Measurements from ENCODE around the gene CD47.

CD47 gene

DNA sequence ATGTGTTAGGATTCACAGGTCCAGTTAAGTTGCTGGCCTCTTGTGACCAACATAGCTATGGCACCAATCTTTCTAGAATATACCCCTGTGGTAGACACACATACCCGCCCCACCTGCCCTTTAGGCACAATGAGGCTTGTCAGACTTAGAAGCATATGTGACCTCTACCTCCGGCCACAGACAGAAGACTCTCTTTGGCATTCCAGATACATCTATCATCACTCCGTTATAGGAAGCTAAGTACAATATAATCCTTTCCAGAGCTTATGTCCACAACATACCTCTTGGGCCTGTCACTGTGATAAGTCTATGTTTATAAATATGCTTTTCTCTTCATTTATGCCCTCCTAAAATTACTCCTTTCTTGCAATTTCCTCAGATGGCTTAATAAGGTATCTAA lies 39.8 kb downstream of the CD47 start:
- DNase-seq (ENCODE audit: low read depth), result peak; percentile 83

DNA sequence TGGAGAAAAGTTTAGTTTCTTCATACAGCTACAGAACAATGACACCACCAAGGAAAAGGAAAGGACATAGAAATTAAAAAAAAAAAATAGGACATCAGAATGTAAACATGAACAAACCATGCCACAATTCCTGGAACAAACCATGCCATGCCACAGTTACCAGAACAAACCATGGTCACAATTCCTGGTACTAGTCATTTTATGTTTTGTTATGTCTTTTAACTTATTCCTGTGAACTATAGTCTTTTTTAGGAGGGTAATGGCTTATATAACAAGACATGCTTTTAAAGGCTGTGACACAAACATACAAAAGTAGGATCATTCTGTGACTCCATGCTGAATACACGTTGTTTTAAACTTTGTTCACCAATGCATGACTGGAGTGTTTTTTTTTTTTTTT lies 42.8 kb downstream of the CD47 start:
- no peak for DNase-seq (ENCODE audit: low read depth)

DNA sequence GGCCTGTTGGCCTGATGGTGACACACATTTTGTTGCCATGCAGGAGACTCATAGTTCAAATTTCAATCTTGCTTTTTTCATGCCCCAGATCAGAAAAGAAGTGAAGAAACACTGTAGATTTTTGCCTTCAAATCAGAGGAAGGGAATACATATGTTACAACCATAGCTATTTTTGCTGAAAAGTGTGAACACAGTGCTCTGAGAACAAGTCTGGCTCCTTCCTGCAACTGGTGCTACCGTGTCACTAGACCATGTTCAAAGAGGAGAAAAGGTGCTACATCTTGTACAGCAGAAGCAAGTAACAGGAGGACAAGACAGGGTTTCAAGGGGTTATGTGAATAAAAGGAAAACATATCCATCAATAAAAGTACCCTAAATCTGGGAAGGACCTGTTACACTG lies 44.6 kb downstream of the CD47 start:
- no peak for DNase-seq (ENCODE audit: low read depth)

DNA sequence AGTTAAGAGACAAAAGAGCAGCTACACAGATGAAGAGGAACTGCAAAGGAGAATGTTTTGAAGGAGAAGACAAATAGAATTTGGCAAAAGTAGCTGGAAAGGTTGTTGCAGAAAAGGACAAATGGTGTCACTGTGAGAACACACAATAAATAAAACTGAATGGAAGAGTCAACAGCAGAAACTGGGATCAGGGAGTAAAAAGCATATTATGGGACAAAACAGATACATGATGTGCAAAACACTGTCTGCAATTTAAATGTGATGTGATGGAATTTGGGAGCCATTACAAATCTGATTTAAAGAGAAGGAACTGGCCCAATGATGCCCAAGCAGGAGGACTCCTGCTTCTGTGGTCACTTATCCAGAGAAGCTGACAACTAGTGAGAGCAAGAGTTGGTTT lies 46.1 kb downstream of the CD47 start:
- DNase-seq (ENCODE audit: low read depth), result no peak

DNA sequence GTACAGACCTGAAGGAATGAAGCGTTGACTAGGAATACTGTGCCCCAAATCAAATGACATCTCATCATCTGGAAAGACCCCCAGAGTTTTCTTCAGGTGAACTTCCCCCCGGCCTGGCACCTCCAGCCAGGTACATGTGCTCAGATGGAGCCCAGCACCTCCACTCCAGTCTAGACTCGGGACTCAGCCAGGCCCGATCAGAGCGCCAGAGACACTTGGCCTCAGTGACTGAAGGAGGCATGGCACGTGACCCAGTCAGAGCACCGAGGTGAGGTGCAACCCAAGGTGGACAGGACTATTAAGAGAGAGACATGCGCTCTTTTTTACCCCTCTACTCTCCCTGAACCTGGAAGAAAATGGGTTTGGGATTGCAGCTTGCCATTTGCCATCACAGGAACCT lies 48.5 kb downstream of the CD47 start:
- no peak for DNase-seq (ENCODE audit: low read depth)

DNA sequence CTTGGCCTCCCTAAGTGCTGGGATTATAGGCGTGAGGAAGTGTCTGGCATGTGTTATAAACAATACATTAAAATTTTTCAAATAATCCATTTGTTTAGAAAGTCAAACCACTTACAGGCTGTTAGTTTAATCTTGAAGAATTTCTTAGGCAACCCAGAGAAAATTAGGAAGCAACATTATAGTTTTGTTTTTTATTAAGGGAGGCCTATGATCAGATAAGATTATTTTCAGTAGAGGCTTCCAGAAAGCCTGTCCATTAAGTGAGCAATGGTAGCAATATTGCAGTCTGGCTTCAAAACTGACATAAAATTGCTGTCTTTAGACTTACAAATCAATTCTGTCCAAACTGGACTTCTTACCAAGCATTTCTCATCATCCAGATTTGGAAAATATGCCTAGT lies 49.6 kb downstream of the CD47 start:
- DNase-seq (ENCODE audit: low read depth), result no peak

DNA sequence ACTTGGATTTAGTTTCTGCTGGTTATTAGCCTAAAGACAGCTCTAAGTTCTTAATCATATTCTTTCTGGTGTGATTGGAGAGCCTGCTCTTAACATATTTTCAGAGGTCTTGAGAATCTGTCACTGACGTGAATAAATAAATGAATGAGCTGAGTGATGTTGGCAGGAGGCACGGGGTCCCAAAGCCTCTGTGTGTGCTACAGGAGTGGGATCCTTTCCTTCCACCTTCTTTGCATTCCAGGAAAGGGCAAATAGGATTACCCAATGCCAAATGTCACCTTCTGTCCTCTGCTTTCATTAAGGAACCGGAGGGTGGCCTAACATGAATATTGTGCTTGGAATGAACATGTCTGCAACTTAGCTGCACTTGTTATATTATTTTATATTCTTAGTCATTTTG lies 53.1 kb downstream of the CD47 start:
- no peak for DNase-seq (ENCODE audit: low read depth)

DNA sequence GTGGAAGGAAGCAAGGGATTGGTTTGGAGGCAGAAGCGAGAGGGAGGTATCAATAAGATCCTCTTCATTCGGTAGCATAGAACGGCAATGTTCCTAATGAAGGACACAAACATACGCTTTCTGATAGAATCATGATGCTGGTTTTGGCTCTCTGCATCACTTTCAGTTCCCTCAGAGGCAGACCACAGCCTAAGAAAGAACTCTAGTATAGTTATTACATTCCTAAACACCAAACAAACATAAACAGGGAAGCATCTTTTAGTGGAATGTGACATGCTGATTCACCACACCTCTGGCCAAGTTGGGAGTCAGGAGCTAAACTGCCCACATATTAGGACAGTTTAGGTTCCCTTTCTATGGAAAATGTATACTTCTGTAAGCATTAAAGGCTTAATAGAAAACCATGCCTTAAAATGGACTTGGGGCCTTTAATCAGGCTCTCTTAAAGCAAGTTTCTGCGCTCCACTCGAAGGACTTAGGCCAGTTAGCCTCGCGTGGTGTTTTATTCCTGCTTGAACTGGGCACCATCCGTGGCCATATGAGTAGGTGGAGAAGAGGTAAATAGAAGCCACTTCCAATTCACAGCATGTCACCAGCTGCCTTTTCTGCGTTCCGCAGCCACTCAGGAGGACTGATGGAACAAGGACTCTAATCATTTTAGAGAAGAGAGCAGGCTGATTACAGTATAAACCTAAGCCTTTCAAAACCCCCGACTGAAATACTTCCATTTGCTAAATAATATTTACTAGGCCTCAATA lies 53.7 kb downstream of the CD47 start:
- DNase-seq (ENCODE audit: low read depth), result peak; percentile 68

DNA sequence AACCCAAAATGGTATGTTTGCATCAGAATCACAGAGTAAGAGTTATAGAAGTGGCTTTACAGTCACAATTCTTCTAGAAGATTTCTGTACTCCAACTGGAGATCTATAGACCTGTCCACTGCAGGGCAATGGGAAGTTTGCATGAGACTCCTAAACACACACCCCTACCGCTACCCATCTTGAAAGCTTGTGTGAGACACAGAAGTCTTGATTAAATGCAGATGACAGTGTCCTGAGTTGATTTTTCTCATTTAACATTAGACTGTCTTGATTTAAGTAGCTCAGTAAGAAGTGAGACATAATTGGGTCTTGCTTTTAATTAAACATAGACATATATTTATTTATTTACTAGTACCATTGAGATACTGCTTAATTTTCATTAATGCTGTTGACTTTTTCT lies 54.4 kb downstream of the CD47 start:
- DNase-seq (ENCODE audit: low read depth), result no peak

DNA sequence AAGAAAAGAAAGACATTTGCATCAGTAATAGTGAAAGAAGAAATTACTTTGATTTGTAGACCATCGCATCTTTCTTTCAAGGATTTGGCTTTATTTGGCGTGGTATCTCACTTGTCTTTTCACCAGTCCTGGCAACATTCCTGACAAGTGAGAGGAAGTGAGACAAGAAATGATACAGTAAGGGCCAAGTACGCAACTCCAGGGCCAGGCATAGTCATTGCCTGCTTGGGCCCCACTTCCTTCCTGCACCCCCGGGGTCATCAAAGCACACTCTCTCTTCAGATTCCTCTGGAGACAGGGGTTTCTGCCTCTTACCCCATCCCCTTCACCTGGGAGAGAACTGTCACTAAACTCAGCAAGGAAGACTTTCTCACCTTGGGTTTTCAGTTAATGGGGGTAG lies 55.1 kb downstream of the CD47 start:
- peak; percentile 70 for DNase-seq (ENCODE audit: low read depth)

DNA sequence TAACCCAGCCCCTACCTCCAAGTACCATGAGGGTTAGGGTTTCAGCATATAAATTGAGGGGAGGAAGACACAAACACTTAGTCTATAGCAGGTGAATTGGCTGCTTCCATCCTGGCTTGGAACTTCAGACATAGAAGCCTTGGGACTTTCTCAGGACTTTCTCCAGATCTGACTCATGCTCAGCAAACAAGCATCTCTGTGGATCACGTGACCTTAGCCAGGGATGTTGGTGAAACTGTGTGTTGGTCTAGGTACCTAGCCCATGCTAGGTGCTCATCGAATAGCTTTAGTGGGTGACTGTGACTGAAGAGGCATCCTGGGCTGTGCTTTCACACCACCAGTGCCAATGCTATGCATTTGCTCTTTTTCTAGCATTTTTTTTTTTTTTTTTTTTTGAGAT lies 58.9 kb downstream of the CD47 start:
- DNase-seq (ENCODE audit: low read depth), result peak; percentile 48

DNA sequence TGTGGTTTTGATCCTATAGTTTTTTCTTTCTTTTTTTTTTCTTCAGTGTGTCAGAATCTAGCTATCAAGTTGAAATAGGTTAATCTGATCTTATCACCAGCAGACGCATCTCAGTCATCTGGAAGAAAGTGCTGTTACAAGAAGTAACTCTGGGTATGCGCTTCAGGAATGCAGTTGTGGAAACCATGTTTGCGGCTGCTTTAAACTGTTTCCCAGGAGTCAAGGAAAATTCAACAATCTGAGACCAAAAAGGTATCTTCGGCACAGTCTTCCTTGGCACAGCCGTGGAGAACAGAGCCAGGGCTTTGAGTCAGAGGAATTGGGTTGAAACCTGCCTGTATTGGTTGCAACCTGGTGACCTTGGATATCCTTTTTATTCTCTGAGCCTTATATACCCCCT lies 59.9 kb downstream of the CD47 start:
- DNase-seq (ENCODE audit: low read depth), result no peak

DNA sequence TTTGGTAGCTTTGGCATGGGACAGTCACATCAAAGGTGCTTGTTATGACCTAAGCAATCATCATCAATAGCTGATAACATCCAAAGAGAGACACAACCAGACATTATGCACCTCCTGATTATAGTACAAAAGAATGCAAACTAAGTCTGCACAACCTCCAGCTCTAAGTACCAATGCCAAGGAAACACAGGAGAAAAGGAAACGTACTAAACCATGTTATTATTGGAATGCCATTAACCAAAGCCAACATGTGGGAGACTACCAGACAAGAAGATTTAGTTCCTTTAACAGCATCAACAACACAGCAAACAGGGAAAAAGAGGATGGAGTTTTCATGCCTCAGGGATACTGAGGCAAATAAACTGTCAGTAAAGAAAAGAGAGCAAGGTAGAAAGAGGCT lies 61.4 kb downstream of the CD47 start:
- DNase-seq (ENCODE audit: low read depth), result no peak

DNA sequence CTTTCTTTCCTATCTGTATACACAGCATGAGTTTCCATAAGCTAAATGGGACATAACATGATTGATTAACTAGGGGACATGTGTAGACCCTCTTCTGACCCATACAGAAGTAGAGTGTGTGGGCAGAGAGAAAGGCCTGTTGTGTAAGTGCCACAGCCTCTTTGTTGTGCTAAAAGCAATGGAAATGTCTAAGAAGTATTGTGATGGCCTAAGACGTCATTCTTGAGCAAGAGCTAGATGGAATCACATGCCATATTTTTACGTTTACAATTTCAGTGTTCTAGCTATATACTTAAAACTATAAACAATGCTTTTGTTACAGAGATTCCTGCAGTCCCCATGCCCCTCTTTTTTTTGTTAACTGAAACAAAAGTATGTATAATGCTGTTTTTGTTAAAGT lies 61.9 kb downstream of the CD47 start:
- no peak for DNase-seq (ENCODE audit: low read depth)

DNA sequence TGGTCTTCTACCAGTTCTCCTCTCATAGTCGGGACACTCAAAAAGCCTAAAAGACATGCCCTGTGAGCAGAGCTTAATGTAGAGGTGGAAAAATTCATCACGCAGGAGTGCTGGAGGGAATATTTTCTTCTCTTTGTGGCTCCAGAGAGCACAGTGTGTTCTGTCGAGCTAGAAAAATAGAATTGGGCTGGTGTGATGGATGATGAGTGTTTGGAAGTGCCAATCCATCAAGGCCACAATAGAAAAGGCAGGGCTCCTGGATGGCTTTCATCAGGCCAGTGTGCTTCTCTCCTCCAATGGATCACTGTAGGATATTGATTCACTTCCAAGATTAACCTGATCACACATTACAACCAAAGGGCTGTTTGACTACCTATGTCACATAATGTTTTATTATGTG lies 65.7 kb downstream of the CD47 start:
- DNase-seq (ENCODE audit: low read depth), result no peak

DNA sequence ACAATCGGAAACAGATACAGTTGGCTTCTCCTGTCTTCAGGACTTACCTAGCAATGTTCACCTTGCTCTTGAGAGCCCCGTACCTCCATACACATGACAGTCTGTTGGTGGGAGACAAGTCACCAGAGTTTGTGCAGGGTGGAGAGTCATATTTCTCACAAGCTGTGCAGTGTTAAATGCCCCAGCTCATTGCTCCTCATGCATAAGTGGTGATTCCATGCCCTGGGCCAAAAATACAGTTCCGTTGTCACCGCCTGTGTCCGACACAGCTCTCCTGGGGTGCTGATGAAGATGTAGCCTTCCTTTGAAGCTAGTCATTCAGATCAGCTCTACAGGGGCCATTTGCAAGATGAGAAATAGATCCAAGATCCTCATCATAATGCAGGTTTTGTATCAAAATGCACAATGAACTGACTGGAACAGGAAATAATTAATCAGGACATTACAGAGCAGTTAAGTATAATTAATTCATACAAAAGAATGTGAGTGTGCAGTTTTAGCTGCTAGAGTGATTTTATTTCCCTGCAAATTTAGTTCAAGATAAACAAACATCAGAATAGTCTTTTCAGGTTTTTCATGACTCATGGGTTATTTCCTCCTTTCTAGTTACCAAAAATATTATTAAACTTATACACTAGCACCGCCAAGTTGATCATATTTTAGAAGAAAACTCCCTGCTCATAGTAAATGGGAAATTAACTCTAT lies 66.5 kb downstream of the CD47 start:
- DNase-seq (ENCODE audit: low read depth), result peak; percentile 17

DNA sequence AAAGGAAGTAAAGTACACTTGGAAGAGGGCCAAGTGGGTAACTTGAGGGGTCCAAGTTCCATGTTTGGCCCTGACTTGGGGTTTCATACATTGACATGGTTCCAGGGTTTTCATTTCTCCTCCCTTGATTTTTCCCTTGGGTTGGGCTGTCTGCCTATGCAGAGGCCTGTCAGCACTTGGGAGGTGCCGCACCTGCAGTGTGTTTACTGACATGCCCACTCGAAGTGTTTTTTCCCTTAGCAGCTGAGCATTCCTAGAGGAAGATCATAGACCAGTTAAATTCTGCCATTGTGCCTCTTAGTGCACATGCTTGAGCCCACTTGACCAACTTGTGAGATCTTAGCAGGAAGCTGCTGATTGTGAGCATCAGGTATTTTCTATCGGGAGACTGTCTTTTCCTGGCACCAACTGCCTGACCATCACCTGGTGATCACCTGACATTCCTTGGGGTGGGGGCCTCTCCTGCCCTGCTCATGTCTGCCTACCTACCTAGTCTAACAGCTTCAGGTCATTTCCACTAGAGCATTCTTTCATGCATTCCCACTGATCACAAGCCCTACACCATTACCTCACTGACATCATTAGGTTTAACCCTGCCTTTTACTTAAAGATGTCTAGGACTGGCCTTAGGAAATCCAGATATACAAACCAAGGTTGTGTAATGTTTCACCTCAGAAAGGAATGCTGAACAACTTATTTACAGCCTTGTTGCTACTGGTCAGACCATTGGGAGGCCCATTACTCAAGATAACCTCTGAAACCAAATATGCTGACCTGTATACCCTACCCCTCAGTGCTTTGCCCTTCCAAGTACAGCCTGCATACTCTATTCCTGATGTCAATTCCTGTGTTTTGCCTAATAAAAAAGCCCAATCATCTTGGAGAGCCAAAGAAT lies 68.3 kb downstream of the CD47 start:
- no peak for DNase-seq (ENCODE audit: low read depth)

DNA sequence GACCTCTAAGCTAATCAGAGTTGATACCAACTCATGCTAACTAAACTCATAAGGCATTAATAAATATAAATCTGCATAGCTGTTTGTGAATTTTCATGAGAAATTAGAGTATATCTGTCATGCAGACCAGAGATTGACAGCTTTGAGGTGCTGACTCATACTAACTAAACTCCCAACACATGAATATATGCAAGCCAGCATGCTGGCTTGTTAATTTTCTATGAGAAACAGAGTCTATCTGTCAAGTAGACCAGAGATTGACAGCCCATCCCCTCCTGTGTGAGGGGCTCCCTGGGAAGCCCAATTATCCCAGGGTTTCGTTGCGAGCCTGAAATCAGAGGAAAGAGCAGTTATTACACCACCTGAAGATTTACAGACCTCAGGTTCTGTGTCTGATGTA lies 69.3 kb downstream of the CD47 start:
- no peak for DNase-seq (ENCODE audit: low read depth)

DNA sequence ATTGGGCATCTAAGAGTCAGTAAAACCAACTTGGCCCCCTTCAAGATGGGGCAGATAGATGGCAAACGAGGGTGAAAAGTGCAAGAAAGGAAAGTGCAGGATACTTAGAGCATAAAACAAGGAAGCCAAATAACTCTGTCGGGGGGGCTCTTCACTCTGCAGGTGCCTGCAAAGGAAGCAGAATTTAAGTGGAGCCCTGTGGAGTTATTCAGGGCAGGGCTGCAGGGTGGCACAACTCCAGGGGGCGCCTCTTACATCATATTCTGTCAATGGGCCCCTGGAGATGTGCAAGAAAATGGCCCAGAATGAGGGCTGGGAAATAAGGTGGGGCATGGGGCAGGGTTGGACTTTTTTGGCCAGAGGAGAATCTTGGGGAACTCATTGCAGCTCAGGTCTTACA lies 69.7 kb downstream of the CD47 start:
- DNase-seq (ENCODE audit: low read depth), result no peak

DNA sequence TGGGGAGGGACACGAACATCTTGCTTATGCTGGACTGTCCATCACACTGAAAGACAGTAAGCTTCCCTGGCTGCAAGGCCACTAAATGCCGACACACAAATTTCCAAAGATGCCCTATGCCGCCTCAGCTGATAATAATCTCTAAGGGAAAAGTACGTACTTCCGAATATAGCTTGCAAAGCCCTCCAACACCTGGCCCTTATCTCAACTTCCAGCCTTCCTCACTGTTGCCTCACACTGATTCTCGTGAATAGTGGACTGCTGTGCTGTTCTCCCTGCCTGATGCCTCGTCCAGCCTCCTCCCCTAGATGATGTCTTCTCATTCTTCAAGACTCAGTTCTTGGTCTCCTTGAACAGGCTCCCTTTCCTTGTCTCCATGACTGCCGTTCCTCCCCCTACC lies 72.3 kb downstream of the CD47 start:
- no peak for DNase-seq (ENCODE audit: low read depth)

DNA sequence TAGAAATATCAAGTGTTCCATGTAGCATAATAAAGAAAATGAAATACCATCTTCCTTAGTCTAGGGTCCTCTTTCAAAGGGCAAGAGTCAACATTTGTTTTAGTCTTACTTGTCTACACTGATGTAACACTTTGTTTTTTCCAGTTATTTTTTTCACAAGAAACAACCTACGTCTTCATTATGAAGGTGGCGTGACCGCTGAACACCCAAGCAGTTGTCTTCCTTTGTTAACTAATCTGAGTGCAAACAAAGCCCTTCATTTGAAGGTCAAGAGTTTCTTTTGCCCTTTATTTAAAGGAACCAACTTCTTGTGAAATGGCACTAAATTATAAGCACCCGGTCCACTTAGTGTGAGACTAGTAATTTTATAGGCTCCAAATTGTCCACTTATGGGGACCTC lies 73.2 kb downstream of the CD47 start:
- DNase-seq (ENCODE audit: low read depth), result no peak

DNA sequence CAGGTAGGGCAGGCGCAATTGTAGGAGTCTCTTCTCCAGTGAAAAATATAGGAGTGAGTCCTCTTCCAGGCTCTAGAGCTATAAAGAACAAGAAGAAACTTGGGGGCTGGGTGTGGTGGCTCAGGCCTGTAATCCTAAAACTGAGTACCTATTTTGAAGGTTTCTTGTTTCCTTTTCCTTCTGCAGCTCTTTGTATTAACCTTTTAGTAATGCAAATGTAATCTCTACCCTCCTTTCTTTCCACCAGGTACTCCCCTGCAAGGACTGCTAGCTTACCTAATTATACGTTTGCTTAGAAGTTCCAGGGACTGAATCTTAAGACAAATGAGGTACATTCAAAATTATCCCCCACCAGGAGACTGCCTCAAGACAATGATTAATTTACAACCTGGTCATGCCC lies 75.9 kb downstream of the CD47 start:
- DNase-seq (ENCODE audit: low read depth), result no peak
